ENCODE measurements around the gene RASSF3.
"Not testable (repeated sequence)": the region's sequence is repeated elsewhere in the genome, so short reads cannot be mapped to it uniquely, and the experiment has no call there.

RASSF3 gene

GRCh38 chr12:64610079-64610659 lies at the start of gene RASSF3:
Gene RASSF3, plus strand, starts transcription at chr12:64610495. Its CDS starts 138 bp downstream, at chr12:64610633.
- DNase-seq: peak; percentile 65

GRCh38 chr12:64561302-64562136 lies 48.8 kb upstream of the RASSF3 start:
- DNase-seq: no peak

- no peak for DNase-seq
These were observed 44.2 kb upstream of the RASSF3 start for GRCh38 chr12:64566122-64566521.

GRCh38 chr12:64566831-64567517 lies 43.3 kb upstream of the RASSF3 start:
- DNase-seq: no peak

GRCh38 chr12:64567570-64567969 lies 42.7 kb upstream of the RASSF3 start:
- no peak for DNase-seq

- DNase-seq: no peak
These were observed 42.0 kb upstream of the RASSF3 start for GRCh38 chr12:64568298-64568697.

- no peak for DNase-seq
These were observed 40.2 kb upstream of the RASSF3 start for GRCh38 chr12:64569923-64570691.

GRCh38 chr12:64571411-64571810 lies 38.9 kb upstream of the RASSF3 start:
- DNase-seq: no peak

- DNase-seq: no peak
These were observed 38.1 kb upstream of the RASSF3 start for GRCh38 chr12:64572241-64572640.

- no peak for DNase-seq
These were observed 35.5 kb upstream of the RASSF3 start for GRCh38 chr12:64574837-64575236.

- no peak for DNase-seq
These were observed 33.2 kb upstream of the RASSF3 start for GRCh38 chr12:64577046-64577445.

- DNase-seq: no peak
These were observed 31.7 kb upstream of the RASSF3 start for GRCh38 chr12:64578566-64578965.

GRCh38 chr12:64580681-64581080 lies 29.6 kb upstream of the RASSF3 start:
- no peak for DNase-seq

GRCh38 chr12:64582114-64582513 lies 28.2 kb upstream of the RASSF3 start:
- DNase-seq: no peak

- no peak for DNase-seq
These were observed 27.4 kb upstream of the RASSF3 start for GRCh38 chr12:64582862-64583261.

GRCh38 chr12:64583395-64583770 lies 26.9 kb upstream of the RASSF3 start:
- not testable (repeated sequence) for DNase-seq

GRCh38 chr12:64583771-64584421 lies 26.4 kb upstream of the RASSF3 start:
- no peak for DNase-seq

GRCh38 chr12:64585104-64585503 lies 25.2 kb upstream of the RASSF3 start:
- no peak for DNase-seq

GRCh38 chr12:64587447-64587846 lies 22.8 kb upstream of the RASSF3 start:
- DNase-seq: no peak

GRCh38 chr12:64590183-64590582 lies 20.1 kb upstream of the RASSF3 start:
- DNase-seq: no peak

- no peak for DNase-seq
These were observed 14.2 kb upstream of the RASSF3 start for GRCh38 chr12:64595863-64596793.

All from activated CD4-positive, CD25-positive, alpha-beta regulatory T cell treated with anti-CD3 and anti-CD28 coated beads, Interleukin-2, amount 50 U/mL, for 72 hours (primary cell).